HG03460 (cell line): Measurements from ENCODE around the gene RHOJ.
"Not testable (repeated sequence)": the region's sequence is repeated elsewhere in the genome, so short reads cannot be mapped to it uniquely, and the experiment has no call there.

Experiments used
- ATAC-seq: cut with Tn5 transposase; IDR thresholded peaks from one replicate; pipeline ENCODE4 v1.9.1; 2021; ENCODE audit not compliant: unreplicated experiment

RHOJ gene

DNA sequence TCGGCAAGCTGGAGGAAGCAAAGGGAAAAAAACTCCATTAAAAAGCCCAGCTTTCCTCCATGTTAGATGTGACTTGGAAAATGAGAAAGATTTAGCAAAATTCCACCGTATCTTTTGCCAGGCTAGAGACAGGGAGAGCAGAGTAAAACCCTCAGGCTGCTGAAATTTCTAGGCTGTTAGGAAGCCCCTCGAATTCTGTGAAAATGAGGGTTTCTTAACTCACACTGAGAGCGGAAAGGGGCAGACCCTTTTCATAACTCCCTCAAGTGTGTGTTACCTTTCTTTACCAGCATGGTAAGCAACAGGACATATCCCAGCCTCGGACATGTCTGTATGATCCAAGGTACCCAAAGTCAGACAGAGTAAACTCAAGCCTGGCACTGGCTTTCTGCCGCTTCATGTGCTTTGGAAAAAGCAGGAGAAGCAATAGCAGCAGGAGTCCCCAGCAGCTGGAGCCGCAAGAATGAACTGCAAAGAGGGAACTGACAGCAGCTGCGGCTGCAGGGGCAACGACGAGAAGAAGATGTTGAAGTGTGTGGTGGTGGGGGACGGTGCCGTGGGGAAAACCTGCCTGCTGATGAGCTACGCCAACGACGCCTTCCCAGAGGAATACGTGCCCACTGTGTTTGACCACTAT is at the start of gene RHOJ:
RHOJ (plus strand) TSS at position 37 of the 637 bp plus-strand sequence; CDS start at position 464, 427 bp downstream.
- ATAC-seq, result no peak

DNA sequence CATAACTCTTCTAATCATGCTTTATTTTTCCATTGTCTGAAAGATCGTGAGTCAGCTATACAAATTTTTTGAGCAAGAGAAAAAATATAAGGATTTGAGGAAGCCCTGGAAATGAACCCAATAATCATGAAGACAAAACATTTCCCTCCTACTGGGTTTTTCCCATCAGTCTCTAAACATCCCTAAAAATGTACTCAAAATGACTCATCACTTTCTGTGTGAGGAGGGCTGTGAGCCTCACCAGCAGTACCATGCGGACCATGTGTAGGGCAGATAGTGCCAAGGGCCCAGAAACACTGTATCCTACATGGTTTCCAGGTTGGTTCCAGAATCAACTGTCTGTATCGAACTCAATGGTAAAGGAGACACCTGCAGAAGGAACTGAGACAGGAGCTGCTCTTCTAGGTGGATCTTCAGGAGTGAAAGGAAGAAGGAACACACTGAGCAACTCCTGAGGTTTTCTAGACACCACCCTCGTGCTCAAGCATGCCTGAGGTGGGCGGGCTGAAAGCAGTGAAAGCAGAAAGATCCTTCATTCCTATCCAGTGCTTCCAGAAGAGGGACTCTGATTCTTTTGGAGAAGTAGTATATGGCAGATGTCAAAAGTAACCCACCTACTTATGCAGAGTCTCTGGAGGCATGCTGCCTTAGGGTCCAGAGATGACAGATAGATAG is 48.6 kb upstream of the RHOJ start:
- ATAC-seq, result no peak

DNA sequence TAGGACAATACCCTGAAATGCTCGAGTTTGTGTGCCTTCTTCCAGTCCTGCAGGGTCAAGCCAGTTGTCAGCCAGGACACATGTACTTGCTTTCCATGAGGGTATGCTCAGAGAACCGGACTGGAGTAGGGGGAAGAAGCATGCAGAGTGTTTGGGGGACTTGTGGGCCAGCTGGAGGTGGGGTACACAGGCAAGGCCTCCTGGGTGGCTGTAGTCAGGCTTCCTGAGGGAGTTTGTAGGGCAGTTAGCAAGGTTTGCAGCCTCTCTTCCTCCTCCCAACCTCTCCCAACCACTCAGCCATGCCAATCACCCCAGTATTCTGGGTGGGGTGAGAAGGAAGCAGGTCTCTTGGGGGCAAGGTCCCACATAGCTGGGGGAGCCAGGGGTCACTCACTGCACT is 47.0 kb upstream of the RHOJ start:
- ATAC-seq, result no peak

- ATAC-seq, result no peak
These were observed 40.9 kb upstream of the RHOJ start for GRCh38 chr14:63163306-63163705.

DNA sequence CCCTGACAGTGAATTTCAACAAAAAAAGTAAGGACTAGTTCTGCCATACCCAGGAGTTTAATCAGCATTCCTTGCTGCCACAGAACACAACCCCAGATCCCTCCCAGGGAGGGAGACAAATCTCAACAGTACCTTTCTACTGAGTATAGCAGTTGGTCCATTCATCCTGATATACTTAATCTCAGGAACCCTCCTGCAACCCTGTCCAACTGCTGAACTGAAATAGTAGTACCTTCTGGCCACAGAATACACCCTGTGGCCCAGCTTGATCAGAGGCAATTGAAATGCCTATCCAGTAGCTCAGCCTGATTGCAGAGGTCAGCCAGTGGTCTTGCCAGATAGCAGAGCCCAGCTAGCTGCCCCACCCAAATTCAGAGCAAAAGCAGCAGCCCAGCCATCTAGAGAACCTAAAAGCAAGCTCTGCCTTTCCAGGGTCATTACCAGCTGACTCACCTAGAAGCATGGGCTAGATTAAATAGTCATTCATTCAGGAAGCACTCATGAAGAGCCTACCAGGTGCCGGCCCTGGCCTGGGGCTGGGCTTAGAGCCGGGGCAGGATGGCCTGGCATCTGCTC is 40.0 kb upstream of the RHOJ start:
- no peak for ATAC-seq

- ATAC-seq, result not testable (repeated sequence)
These were observed 39.0 kb upstream of the RHOJ start for GRCh38 chr14:63165267-63165666.

GRCh38 chr14:63167044-63167443 is 37.2 kb upstream of the RHOJ start:
- ATAC-seq, result no peak

GRCh38 chr14:63174760-63175191 is 29.5 kb upstream of the RHOJ start:
- ATAC-seq, result no peak

- ATAC-seq, result no peak
These were observed 28.7 kb upstream of the RHOJ start for GRCh38 chr14:63175531-63175930.

- ATAC-seq, result no peak
These were observed 25.3 kb upstream of the RHOJ start for GRCh38 chr14:63178912-63179311.

DNA sequence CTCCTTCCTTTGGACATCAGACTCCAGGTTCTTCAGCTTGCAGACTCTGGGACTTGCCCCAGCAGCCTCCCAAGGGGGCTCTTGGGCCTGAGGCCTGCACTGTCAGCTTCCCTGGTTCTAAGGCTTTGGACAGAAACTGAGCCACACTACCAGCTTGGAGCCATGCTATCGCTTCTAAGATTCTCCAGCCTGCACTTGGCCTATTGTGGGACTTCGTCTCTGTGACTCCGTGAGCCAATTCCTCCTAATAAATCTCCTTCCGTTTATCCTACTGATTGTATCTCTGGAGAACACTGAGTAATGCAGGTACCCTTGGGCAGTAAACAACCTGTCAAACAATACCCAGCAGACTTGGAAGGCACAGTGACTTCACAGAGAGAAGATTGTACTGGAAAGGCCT is 24.9 kb upstream of the RHOJ start:
- no peak for ATAC-seq

- ATAC-seq, result no peak
These were observed 24.2 kb upstream of the RHOJ start for GRCh38 chr14:63180011-63180410.

DNA sequence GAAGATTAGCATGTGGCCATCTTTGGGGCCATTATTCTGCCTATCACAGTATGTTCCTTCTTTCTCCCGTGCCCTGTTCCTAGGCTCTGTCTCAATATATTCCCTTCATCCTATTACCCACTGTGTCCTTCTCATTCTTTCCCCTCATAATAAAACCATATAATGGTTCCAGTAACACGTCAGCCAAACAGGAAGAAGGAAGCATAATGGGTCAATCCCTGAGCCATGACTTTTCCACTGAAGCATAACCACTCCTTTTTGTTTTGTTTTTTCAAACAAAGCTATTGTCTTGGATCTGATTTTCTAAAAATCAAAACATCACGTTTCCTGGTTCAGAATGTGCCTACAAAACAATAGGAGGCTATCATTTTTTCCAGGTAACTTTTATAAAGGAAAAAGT is 21.3 kb upstream of the RHOJ start:
- no peak for ATAC-seq

GRCh38 chr14:63186453-63186852 is 17.8 kb upstream of the RHOJ start:
- no peak for ATAC-seq

DNA sequence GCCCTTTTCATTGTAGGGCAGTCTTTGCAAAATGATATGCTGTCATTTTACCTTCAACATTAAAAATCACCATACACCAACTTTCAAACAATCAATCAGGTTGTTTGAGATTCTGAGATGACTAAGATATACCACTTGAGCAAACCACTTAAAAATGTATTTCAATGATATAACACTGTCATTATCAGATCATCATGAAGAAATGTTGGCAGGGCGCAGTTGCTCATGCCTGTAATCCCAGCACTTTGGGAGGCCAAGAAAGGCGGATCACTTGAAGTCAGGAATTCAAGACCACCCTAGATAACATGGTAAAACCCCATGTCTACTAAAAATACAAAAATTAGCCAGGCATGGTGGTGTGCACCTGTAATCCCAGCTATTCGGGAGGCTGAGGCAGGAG is 13.0 kb upstream of the RHOJ start:
- no peak for ATAC-seq

DNA sequence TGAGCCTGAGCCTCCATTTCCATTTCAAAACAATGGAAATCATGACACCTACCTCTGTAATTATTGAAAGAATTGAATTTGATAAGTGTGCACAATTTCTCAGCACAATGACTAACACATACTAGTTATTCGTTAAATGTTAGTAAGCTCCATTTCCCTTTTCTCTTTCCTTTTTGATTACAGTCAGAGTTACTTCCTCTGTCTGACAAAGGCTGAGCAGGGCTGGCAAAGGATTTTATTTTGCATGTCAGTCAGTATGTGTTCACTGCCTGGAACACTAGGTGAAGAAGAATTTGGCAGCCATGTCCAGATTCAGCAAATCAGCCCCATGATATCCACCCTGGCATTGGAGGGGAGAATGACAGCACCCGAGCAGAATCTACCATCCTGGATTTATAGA is 12.2 kb upstream of the RHOJ start:
- ATAC-seq, result no peak

- no peak for ATAC-seq
These were observed 11.0 kb upstream of the RHOJ start for GRCh38 chr14:63193236-63193635.

DNA sequence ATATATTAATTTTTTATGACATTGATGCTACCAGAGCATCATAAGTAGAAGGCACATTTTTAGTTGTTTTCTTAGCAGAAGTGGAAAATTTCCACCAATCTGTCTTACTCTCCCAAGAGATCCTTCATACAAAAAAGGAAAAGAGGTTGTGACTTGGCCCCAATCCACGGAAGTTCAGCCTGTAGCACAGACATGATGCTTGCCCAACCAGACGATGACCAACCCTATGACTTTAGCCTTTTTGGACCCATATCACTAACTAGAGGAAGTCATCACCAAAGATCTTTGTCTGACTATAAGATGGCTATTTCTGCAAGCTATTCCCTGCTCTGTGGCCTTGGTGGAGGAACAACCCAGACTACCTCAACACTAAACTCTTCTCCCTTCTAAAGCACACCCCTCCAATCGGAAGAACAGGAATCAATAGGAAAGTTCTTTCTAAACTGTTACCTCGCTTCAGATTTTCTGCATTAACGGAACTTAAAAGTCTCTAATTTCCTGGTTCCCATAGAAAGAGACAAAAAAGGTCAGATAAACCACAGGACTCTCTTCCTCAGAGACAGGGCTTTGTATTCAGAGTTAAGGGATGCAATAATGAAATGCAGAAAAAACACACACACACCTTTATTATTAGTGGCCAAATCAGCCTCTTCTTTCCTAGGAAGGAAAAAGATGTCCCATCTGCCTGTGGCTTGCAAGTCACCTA is 4.1 kb upstream of the RHOJ start:
- no peak for ATAC-seq

GRCh38 chr14:63200767-63201166 is 3.5 kb upstream of the RHOJ start:
- ATAC-seq, result no peak

DNA sequence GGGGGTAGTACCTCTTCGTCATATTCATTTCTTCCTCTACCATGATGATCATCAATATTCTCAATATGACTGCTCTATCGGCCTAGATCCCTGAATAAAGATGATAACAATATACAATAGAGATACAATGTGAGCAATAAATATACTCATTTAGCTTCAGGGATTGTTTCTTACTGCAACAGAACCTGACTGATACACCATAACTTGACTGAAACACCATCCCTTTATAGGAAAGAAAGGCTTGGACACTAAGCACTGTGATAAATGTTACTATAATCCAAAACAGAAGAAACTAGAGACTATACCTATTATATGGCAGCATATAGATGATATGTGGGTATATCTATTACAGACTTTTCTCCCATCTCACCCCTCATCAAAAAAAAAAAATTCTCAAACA is 1.2 kb upstream of the RHOJ start:
- no peak for ATAC-seq

DNA sequence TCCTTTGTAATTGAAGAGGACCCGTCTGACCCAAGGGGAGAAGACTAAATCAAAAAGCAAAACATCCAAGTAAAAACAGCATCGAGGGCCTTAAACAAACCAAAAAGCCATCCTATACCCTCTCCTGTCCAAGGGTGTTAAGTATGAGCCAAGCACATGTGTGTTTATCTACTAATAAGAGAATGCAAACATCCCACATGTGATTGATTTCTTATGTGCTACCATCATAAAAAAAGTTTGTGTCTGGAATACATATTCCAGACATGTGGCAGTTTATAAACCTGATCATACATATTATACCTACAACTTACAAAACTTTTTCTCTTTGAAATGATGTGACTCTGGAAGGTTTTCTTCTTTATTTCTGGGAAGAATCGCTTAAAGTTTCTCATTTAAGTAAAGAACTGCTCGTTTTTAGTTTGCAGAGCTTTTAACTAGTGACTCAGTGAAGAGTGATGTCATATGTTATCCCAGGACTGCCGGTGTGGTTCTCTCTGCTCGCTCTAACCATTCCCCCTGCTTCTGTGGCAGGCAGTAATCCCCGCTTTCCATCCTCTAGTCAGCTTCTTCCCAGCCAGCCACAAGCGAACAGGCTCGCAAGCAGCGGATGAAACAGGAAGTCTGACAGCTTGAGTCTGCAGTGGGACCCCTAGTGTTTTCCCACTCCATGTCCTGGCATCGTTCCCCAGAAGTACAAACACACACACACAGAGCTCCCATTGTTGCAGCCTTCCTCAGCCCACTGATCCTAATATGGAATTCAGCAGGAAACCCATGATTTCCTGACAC is 431 bp upstream of the RHOJ start:
- ATAC-seq, result no peak
